Activated naive CD4-positive, alpha-beta T cell treated with anti-CD3 and anti-CD28 coated beads, Interleukin-2, amount 50 U/mL, for 24 hours (primary cell): Measurements from ENCODE around the gene HIGD1A.

Source experiments
- H3K27ac Mint-ChIP-seq: one replicate; pipeline ENCODE4 v1.8.0; 2021; ENCODE audit warnings: mild to moderate bottlenecking, mixed read lengths
- H3K27me3 Mint-ChIP-seq: one replicate; pipeline ENCODE4 v1.8.0; 2021; ENCODE audit warnings: mixed read lengths
- H3K36me3 Mint-ChIP-seq: one replicate; pipeline ENCODE4 v1.8.0; 2021; ENCODE audit warnings: mixed read lengths
- H3K4me1 Mint-ChIP-seq: one replicate; pipeline ENCODE4 v1.8.0; 2021; ENCODE audit warnings: mixed read lengths
- H3K4me3 Mint-ChIP-seq: one replicate; pipeline ENCODE4 v1.8.0; 2021; ENCODE audit warnings: mild to moderate bottlenecking, mixed read lengths
- H3K9me3 Mint-ChIP-seq: one replicate; pipeline ENCODE4 v1.8.0; 2021; ENCODE audit warnings: mixed read lengths

HIGD1A gene

GRCh38 chr3:42756681-42757213 lies 47.5 kb downstream of the HIGD1A start:
- Mint-ChIP-seq H3K4me1 (no peaks in the 10 kb centered on the region), H3K36me3 (no peaks in the 10 kb centered on the region), H3K27ac (no peak overlapping the region), H3K4me3 (no peak overlapping the region), H3K9me3 (no peaks in the 10 kb centered on the region), H3K27me3 (no peaks in the 10 kb centered on the region)

GRCh38 chr3:42755681-42756578 lies 48.4 kb downstream of the HIGD1A start:
- H3K4me1 Mint-ChIP-seq: no peaks in the 10 kb centered on the region
- H3K9me3 Mint-ChIP-seq: no peaks in the 10 kb centered on the region
- H3K4me3 Mint-ChIP-seq: no peak overlapping the region
- H3K27me3 Mint-ChIP-seq: no peaks in the 10 kb centered on the region
- H3K27ac Mint-ChIP-seq: no peak overlapping the region
- H3K36me3 Mint-ChIP-seq: no peaks in the 10 kb centered on the region

GRCh38 chr3:42753757-42754156 lies 50.5 kb downstream of the HIGD1A start:
- Mint-ChIP-seq H3K9me3 (no peaks in the 10 kb centered on the region), H3K4me3 (no peak overlapping the region), H3K36me3 (no peaks in the 10 kb centered on the region), H3K27me3 (no peaks in the 10 kb centered on the region), H3K27ac (no peak overlapping the region), H3K4me1 (peaks cover 5% of the 10 kb centered on the region)

- no peaks in the 10 kb centered on the region for H3K9me3 Mint-ChIP-seq
- no peak overlapping the region for H3K4me3 Mint-ChIP-seq
- H3K27me3 Mint-ChIP-seq: no peaks in the 10 kb centered on the region
- H3K36me3 Mint-ChIP-seq: no peaks in the 10 kb centered on the region
- H3K27ac Mint-ChIP-seq: no peak overlapping the region
- peaks cover 12% of the 10 kb centered on the region for H3K4me1 Mint-ChIP-seq
Observed at GRCh38 chr3:42752961-42753360, 51.3 kb downstream of the HIGD1A start.

GRCh38 chr3:42752441-42752840 lies 51.8 kb downstream of the HIGD1A start:
- Mint-ChIP-seq H3K27ac (no peak overlapping the region), H3K36me3 (no peaks in the 10 kb centered on the region), H3K27me3 (no peaks in the 10 kb centered on the region), H3K4me1 (peaks cover 17% of the 10 kb centered on the region), H3K9me3 (no peaks in the 10 kb centered on the region), H3K4me3 (no peak overlapping the region)

- no peaks in the 10 kb centered on the region for H3K9me3 Mint-ChIP-seq
- no peaks in the 10 kb centered on the region for H3K36me3 Mint-ChIP-seq
- no peak overlapping the region for H3K4me3 Mint-ChIP-seq
- no peaks in the 10 kb centered on the region for H3K27me3 Mint-ChIP-seq
- peaks cover 24% of the 10 kb centered on the region for H3K4me1 Mint-ChIP-seq
- H3K27ac Mint-ChIP-seq: no peak overlapping the region
Observed at GRCh38 chr3:42751609-42752008, 52.7 kb downstream of the HIGD1A start.

GRCh38 chr3:42750834-42751233 lies 53.5 kb downstream of the HIGD1A start:
- Mint-ChIP-seq H3K27ac (no peak overlapping the region), H3K9me3 (no peaks in the 10 kb centered on the region), H3K4me3 (no peak overlapping the region), H3K4me1 (peaks cover 25% of the 10 kb centered on the region), H3K36me3 (no peaks in the 10 kb centered on the region), H3K27me3 (no peaks in the 10 kb centered on the region)

GRCh38 chr3:42749753-42750231 lies 54.5 kb downstream of the HIGD1A start:
- H3K9me3 Mint-ChIP-seq: no peaks in the 10 kb centered on the region
- no peak overlapping the region for H3K27ac Mint-ChIP-seq
- H3K27me3 Mint-ChIP-seq: no peaks in the 10 kb centered on the region
- peaks cover 28% of the 10 kb centered on the region for H3K4me1 Mint-ChIP-seq
- H3K36me3 Mint-ChIP-seq: no peaks in the 10 kb centered on the region
- no peak overlapping the region for H3K4me3 Mint-ChIP-seq

GRCh38 chr3:42749025-42749752 lies 55.1 kb downstream of the HIGD1A start:
- Mint-ChIP-seq H3K4me1 (peaks cover 32% of the 10 kb centered on the region), H3K27me3 (no peaks in the 10 kb centered on the region), H3K36me3 (no peaks in the 10 kb centered on the region), H3K27ac (no peak overlapping the region), H3K9me3 (no peaks in the 10 kb centered on the region), H3K4me3 (no peak overlapping the region)

GRCh38 chr3:42747581-42747980 lies 56.7 kb downstream of the HIGD1A start:
- H3K9me3 Mint-ChIP-seq: no peaks in the 10 kb centered on the region
- H3K27ac Mint-ChIP-seq: peak overlapping the region; percentile 46
- peaks cover 36% of the 10 kb centered on the region for H3K4me1 Mint-ChIP-seq
- no peaks in the 10 kb centered on the region for H3K36me3 Mint-ChIP-seq
- H3K4me3 Mint-ChIP-seq: no peak overlapping the region
- no peaks in the 10 kb centered on the region for H3K27me3 Mint-ChIP-seq

- peak overlapping the region; percentile 15 for H3K4me3 Mint-ChIP-seq
- peaks cover 36% of the 10 kb centered on the region for H3K4me1 Mint-ChIP-seq
- no peaks in the 10 kb centered on the region for H3K9me3 Mint-ChIP-seq
- no peaks in the 10 kb centered on the region for H3K36me3 Mint-ChIP-seq
- H3K27me3 Mint-ChIP-seq: no peaks in the 10 kb centered on the region
- H3K27ac Mint-ChIP-seq: peak overlapping the region; percentile 35
Observed at GRCh38 chr3:42746455-42747450, 57.5 kb downstream of the HIGD1A start.

- Mint-ChIP-seq H3K36me3 (no peaks in the 10 kb centered on the region), H3K4me1 (peaks cover 36% of the 10 kb centered on the region), H3K9me3 (no peaks in the 10 kb centered on the region), H3K27ac (no peak overlapping the region), H3K27me3 (no peaks in the 10 kb centered on the region), H3K4me3 (no peak overlapping the region)
Observed at GRCh38 chr3:42745776-42746454, 58.4 kb downstream of the HIGD1A start.

- Mint-ChIP-seq H3K27me3 (no peaks in the 10 kb centered on the region), H3K27ac (no peak overlapping the region), H3K36me3 (no peaks in the 10 kb centered on the region), H3K4me1 (peaks cover 36% of the 10 kb centered on the region), H3K4me3 (no peak overlapping the region), H3K9me3 (no peaks in the 10 kb centered on the region)
Observed at GRCh38 chr3:42745291-42745745, 59.0 kb downstream of the HIGD1A start.

GRCh38 chr3:42743204-42743995 lies 60.9 kb downstream of the HIGD1A start:
- Mint-ChIP-seq H3K27me3 (no peaks in the 10 kb centered on the region), H3K27ac (no peak overlapping the region), H3K36me3 (no peaks in the 10 kb centered on the region)

More at GRCh38 chr3:42743204-42743995, 60.9 kb downstream of the HIGD1A start:
- H3K4me3 Mint-ChIP-seq: no peak overlapping the region
- peaks cover 28% of the 10 kb centered on the region for H3K4me1 Mint-ChIP-seq
- no peaks in the 10 kb centered on the region for H3K9me3 Mint-ChIP-seq
